AG04449 (cell line): ENCODE results near the gene IFNA5.

Experiments
- CTCF ChIA-PET: fragments of 350-600 bp; formaldehyde crosslinking; extraction: SDS; loops from one replicate; lab custom pipeline; 2021; ENCODE audit warnings: antibody characterized with exemption; lab: Yijun Ruan, JAX
- POLR2A ChIA-PET: fragments of 400-600, 350-600 bp; formaldehyde crosslinking; extraction: SDS; loops from one replicate; lab custom pipeline; 2020; ENCODE audit warnings: antibody characterized with exemption, inconsistent platforms; lab: Yijun Ruan, JAX
- DNase-seq: peaks from one replicate; pipeline ENCODE4 v3.0.0-alpha.2; 2010; ENCODE audit warnings: low read depth, low spot score
- H3K4me3 ChIP-seq: 2 replicates; pipeline ENCODE4 v1.5.1; 2011; ENCODE audit warnings: low read depth, mild to moderate bottlenecking, control low read depth, low read length
- CTCF ChIP-seq: IDR thresholded peaks from one replicate; pipeline ENCODE4 v1.5.1; 2011; ENCODE audit warnings: mild to moderate bottlenecking, moderate library complexity, low read length, control low read depth, inconsistent platforms; ENCODE audit not compliant: insufficient read depth; ENCODE audit errors: missing control alignments

IFNA5 gene

GRCh38 chr9:21265421-21266189 is 39.5 kb downstream of the IFNA5 start:
- ChIA-PET CTCF (interaction anchor here (1.2 kb wide), 1 partner anchor 525 kb away, joined by 3 read pairs; no protein-coding TSS in a partner anchor), POLR2A (no interaction called here)
- DNase-seq, result no peak
- TF ChIP-seq CTCF, result no peak
- H3K4me3 ChIP-seq, result no peak overlapping the region

- POLR2A ChIA-PET, result no interaction called here
- DNase-seq, result no peak
- no peak overlapping the region for H3K4me3 ChIP-seq
- CTCF ChIA-PET, result no interaction called here
- TF ChIP-seq CTCF, result no peak
Observed at GRCh38 chr9:21255538-21256212, 49.4 kb downstream of the IFNA5 start.
